KMS-11 (cell line): ENCODE measurements around the gene VSNL1.

Experiments
- H2AFZ ChIP-seq: fragments of 200-600 bp; sonication (generic); 2 replicates; pipeline ENCODE4 v1.6.1; 2016; ENCODE audit warnings: antibody characterized with exemption, mixed run types, low read depth
- H3K27ac ChIP-seq: fragments of 200-600 bp; sonication (generic); 2 replicates; pipeline ENCODE4 v1.6.1; 2016; ENCODE audit warnings: mild to moderate bottlenecking, mixed run types
- H3K27me3 ChIP-seq: fragments of 200-600 bp; sonication (generic); 2 replicates; pipeline ENCODE4 v1.6.1; 2017; ENCODE audit warnings: mild to moderate bottlenecking, low read depth, mixed run types, moderate library complexity; ENCODE audit not compliant: insufficient read depth
- H3K36me3 ChIP-seq: fragments of 200-600 bp; sonication (generic); 2 replicates; pipeline ENCODE4 v1.6.1; 2017; ENCODE audit warnings: mild to moderate bottlenecking, mixed run types; ENCODE audit not compliant: insufficient read depth
- H3K4me1 ChIP-seq: fragments of 200-600 bp; sonication (generic); 2 replicates; pipeline ENCODE4 v1.6.1; 2016; ENCODE audit warnings: mild to moderate bottlenecking, low read depth, mixed run types; ENCODE audit not compliant: poor library complexity, severe bottlenecking
- H3K4me2 ChIP-seq: fragments of 200-600 bp; sonication (generic); 2 replicates; pipeline ENCODE4 v1.7.0; 2016; ENCODE audit warnings: mild to moderate bottlenecking, mixed run types
- H3K4me3 ChIP-seq: fragments of 200-600 bp; sonication (generic); IDR thresholded peaks from 2 replicates; pipeline ENCODE4 v1.6.1; 2017; ENCODE audit warnings: low read depth, low read length, mixed read lengths; ENCODE audit not compliant: insufficient read depth
- H3K79me2 ChIP-seq: fragments of 200-600 bp; sonication (generic); 2 replicates; pipeline ENCODE4 v1.6.1; 2016; ENCODE audit warnings: low read depth, mixed run types; ENCODE audit not compliant: insufficient read depth
- H3K9ac ChIP-seq: fragments of 200-600 bp; sonication (generic); 2 replicates; pipeline ENCODE4 v1.6.1; 2016; ENCODE audit warnings: mild to moderate bottlenecking, mixed run types
- H4K20me1 ChIP-seq: fragments of 200-600 bp; sonication (generic); 2 replicates; pipeline ENCODE4 v1.6.1; 2016; ENCODE audit warnings: mild to moderate bottlenecking, mixed run types; ENCODE audit not compliant: insufficient read depth
- CTCF ChIP-seq: fragments of 200-600 bp; sonication (generic); conservative IDR thresholded peaks from 2 replicates; pipeline ENCODE4 v1.6.1; 2017; ENCODE audit warnings: low read depth, mild to moderate bottlenecking, antibody characterized with exemption, low read length, moderate library complexity, mixed read lengths

The VSNL1 gene

GRCh38 chr2:17593445-17593840 is 52.9 kb downstream of the VSNL1 start:
- Histone ChIP-seq H3K27me3 (no peaks in the 10 kb centered on the region), H3K4me3 (no peak overlapping the region), H3K27ac (no peak overlapping the region), H3K4me2 (no peak overlapping the region), H3K4me1 (no peaks in the 10 kb centered on the region), H2AFZ (no peak overlapping the region), H4K20me1 (no peaks in the 10 kb centered on the region), H3K79me2 (no peaks in the 10 kb centered on the region), H3K9ac (no peak overlapping the region), H3K36me3 (no peaks in the 10 kb centered on the region)
- TF ChIP-seq CTCF: no peak

- no peak overlapping the region for H3K4me3 ChIP-seq
- no peaks in the 10 kb centered on the region for H3K79me2 ChIP-seq
- H3K27me3 ChIP-seq: no peaks in the 10 kb centered on the region
- H4K20me1 ChIP-seq: no peaks in the 10 kb centered on the region
- no peak overlapping the region for H2AFZ ChIP-seq
- no peaks in the 10 kb centered on the region for H3K4me1 ChIP-seq
- no peak overlapping the region for H3K9ac ChIP-seq
- H3K27ac ChIP-seq: no peak overlapping the region
- H3K36me3 ChIP-seq: no peaks in the 10 kb centered on the region
- TF ChIP-seq CTCF: no peak
- no peak overlapping the region for H3K4me2 ChIP-seq
Observed at GRCh38 chr2:17593841-17594491, 53.5 kb downstream of the VSNL1 start.

- TF ChIP-seq CTCF: no peak
- no peaks in the 10 kb centered on the region for H3K4me1 ChIP-seq
- no peaks in the 10 kb centered on the region for H3K36me3 ChIP-seq
- H3K4me3 ChIP-seq: no peak overlapping the region
- H3K79me2 ChIP-seq: no peaks in the 10 kb centered on the region
- H3K27ac ChIP-seq: no peak overlapping the region
- no peak overlapping the region for H3K9ac ChIP-seq
- no peak overlapping the region for H3K4me2 ChIP-seq
- no peaks in the 10 kb centered on the region for H4K20me1 ChIP-seq
- no peaks in the 10 kb centered on the region for H3K27me3 ChIP-seq
- H2AFZ ChIP-seq: no peak overlapping the region
Observed at GRCh38 chr2:17594533-17595401, 54.3 kb downstream of the VSNL1 start.

GRCh38 chr2:17599617-17600016 is 59.1 kb downstream of the VSNL1 start:
- Histone ChIP-seq H3K9ac (no peak overlapping the region), H2AFZ (no peak overlapping the region), H3K27ac (no peak overlapping the region), H3K27me3 (no peaks in the 10 kb centered on the region), H3K36me3 (no peaks in the 10 kb centered on the region), H3K4me2 (no peak overlapping the region), H4K20me1 (no peaks in the 10 kb centered on the region), H3K4me1 (no peaks in the 10 kb centered on the region), H3K79me2 (no peaks in the 10 kb centered on the region), H3K4me3 (no peak overlapping the region)
- no peak for TF ChIP-seq CTCF
